DMS153 treated with DMSO at 0.1 percent for 48 hours (cell line): Measurements from ENCODE around the gene PLXNA2.

Experiments used
- DNase-seq: peaks from one replicate; lab custom pipeline; 2025; ENCODE audit not compliant: unreplicated experiment; lab: John Stamatoyannopoulos, UW

PLXNA2 gene

DNA sequence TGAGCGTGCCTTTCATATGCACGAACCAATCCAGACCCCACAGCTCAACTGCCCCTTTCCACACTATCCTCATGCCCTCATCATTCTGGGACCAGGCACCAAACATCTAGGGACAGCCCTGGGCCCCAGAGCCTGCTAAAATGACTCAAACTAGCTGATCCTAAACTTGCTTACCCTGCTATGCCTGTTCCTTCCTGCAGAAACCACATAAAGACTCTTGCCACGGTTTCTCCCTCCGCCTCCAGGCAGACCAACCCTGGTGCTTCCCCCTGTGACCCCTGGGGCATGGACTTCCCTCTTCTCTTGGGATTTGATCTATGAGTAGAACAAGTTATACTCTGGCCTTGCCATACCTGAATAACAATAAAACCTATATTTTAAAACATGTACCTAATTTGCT is 195.3 kb downstream of the PLXNA2 start:
- no peak for DNase-seq

GRCh38 chr1:208047975-208048374 is 196.2 kb downstream of the PLXNA2 start:
- no peak for DNase-seq

GRCh38 chr1:208047476-208047934 is 196.7 kb downstream of the PLXNA2 start:
- no peak for DNase-seq

DNA sequence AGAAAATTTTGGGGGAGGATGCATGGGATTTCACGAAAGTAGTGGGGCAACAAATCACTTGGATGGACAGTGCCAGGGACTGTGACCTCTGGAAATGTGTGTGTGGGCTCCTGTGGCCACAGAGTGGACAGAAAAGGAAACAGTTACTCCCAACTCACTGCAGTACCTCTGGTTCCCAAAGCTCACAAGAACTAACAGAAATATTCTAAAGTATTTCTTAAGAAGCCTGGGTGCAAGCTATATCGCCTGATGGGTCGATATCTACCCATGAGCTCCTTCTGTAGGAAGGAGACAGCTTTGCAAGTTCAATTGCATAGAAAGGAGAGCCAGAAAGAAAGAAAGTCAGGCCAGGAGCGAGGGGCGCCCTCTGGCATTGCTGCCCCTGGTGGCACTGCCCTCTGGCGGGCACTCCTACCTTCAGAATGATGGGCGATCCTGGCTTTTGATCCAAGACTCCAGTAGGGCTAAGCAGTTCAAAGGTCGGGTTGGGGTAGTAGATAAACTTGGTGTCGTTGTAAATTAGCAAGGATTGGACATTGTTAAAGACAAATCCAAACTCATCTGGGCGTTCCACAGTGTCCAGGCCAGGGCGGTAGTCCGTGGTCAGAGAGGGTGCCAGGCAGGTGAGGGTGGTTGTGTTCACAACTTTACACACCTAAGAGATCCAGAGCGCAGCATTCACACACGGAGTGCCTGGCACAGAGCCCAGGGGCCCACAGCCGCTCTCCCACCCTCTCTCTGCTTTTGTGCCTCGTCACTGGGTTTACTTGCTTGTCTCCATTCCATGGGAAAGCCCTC is 198.5 kb downstream of the PLXNA2 start:
- DNase-seq, result no peak

DNA sequence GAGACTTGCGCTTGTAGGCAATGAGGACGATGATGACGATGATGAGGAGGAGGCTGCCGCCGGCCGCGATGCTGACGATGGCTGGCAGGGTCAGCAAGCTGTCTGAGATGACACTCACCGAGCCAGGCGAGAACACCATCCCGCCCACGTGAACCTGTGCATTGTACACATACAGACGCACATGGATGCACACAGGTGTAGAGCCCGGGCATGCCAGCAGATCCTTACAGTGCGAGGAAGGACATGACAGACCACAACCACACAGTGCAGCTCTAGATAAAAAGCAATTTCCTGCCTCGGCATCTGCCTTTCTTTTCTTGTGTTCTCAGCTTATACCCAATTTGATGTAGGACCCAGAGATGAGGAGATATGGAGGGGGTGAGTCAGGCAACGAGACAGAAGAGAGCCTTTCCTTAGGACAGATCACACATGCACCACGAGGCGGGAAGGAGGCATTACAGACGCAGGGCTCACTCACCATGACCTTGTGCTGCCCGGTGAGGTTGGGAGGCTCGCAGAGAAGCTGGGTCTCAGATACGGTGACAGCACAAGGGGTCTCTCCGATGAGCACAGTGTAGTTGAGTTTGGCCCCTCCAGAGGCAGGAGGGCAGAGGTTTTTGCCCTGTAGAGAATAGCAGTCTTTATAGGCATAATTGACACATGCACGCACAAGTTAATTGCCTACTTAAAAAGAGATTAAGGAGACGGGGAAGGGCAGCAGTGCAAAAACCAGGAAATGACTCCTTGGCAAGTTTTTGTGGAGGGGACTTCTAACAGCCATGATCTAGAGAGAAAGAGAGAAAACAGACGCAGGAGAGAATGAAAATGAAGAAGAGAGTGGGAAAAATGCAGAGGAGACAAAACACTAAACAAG is 199.4 kb downstream of the PLXNA2 start:
- DNase-seq, result no peak

DNA sequence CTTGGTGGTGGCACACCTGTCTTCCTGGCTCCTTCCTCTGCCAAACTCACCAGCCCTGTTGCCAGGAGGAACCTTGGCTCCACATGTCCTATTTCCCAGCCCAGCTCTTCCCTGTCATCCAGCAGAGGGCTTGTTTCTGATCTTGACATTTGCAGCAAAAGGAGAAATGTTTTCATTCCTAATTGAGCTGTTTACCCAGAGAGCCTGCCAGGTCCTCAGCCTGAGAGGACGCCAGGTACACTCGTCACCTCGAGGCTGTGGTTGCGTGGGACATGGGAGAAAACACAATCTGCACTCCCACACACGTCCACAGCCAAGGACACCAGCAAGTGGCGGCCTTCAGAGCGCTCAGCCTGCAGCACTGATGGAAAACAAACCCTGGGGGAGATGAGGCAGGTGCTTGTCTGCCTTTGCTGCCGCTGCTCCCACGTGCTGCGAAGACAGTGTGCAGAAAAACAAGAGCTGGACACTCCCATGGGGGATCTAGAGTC is 200.4 kb downstream of the PLXNA2 start:
- DNase-seq, result no peak

- DNase-seq, result no peak
These were observed 201.3 kb downstream of the PLXNA2 start for GRCh38 chr1:208042868-208043267.

- DNase-seq, result no peak
These were observed 202.1 kb downstream of the PLXNA2 start for GRCh38 chr1:208042041-208042615.

GRCh38 chr1:208041505-208041904 is 202.7 kb downstream of the PLXNA2 start:
- DNase-seq, result no peak

GRCh38 chr1:208040821-208041297 is 203.3 kb downstream of the PLXNA2 start:
- no peak for DNase-seq

GRCh38 chr1:208039536-208040332 is 204.4 kb downstream of the PLXNA2 start:
- no peak for DNase-seq

DNA sequence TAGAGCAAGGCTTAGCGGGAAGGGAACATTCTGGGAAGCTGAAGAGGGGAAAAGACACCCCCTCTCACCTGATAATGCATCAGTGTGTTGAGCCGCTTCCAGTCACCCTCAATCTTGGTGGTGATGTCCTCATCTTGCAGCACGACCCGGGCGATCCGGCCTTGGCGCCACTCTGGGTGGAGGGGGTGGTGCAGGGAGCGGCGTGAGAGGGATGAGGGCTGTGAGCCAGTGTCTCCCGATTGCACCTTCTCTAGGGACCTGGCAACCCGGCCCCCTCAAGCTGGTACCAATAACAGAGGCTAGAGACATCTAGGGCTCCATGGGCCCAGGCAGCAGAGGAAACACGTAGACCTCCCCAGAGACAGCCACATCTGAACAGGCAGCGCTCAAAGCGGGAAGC is 205.9 kb downstream of the PLXNA2 start:
- DNase-seq, result no peak

DNA sequence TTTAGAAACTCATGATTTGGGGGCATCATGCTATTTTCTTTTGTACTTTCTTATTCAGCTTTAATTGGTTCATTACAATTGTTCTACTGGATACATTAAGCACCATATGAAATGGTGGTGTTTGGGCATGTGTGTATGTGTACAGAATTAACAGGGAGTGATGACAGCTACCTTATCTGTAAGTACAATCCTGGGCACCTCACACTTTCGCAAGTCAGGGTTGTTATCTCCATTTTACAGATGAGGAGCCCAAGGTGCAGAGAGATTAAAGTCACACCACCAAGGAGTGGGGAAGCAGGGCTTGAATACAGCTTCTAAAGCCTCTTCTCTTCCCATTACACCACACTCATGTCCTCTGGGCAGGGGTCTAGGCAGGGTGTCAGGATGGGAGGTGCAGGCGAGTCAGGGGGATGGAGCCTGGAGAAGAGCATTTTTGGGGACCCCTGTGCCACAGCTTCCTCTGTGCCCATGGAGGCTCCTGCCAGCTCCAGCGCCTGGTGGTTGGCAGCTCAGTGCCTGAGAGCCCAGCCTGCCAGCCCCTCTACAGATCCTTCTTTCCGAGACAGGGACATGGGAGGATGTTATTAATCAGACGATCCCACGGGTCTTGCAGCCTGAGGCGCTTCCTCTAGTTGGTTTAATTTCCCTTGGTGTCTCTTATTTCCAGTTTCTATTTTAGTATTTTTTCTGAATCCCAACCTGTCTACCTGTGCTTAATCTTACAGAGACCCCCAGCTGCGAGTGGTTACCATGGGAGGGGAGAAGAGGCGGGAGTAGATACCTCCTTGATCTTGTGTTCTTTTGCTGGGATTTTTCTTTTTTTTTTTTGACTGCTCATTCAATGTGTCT is 207.0 kb downstream of the PLXNA2 start:
- no peak for DNase-seq

GRCh38 chr1:208036106-208036808 is 207.9 kb downstream of the PLXNA2 start:
- DNase-seq, result no peak

DNA sequence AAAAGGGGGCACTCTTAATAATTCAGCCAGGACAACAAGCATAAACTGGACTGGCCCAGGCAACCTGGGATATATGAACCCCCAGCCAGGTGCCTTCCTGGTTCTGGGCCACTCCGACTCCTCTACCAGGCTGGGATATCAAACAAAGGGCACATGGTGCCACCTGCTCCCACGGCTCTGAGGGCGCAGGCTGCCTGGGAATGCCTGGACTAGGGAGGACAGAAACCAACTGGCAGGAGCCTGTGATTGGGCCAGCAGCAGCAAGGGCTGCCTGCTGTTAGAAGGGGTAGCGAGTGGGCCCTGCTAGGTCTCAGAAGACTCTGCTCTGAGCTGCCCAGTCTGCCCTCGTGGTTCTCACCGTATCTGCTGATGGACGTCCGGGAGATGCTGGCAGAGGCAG is 210.0 kb downstream of the PLXNA2 start:
- no peak for DNase-seq

DNA sequence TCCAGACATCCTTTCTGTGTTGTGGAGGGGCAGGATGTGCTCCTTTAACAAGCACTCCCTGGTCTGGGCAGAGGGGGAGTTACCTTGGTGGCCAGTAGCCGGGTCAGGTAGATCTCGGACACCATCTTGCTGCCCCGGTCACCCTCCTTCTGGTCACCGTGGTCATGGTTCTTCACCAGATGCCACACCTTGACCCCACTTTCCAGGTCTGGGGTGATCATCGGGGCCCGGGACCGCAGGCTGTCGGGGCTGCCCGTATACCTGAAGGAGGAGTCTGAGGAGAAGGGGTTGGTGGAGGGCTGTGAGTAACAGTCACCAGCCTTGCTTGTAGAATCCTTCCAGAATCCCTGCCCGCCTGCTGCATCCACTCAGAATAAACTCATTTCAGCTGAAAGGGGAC is 210.9 kb downstream of the PLXNA2 start:
- DNase-seq, result no peak

DNA sequence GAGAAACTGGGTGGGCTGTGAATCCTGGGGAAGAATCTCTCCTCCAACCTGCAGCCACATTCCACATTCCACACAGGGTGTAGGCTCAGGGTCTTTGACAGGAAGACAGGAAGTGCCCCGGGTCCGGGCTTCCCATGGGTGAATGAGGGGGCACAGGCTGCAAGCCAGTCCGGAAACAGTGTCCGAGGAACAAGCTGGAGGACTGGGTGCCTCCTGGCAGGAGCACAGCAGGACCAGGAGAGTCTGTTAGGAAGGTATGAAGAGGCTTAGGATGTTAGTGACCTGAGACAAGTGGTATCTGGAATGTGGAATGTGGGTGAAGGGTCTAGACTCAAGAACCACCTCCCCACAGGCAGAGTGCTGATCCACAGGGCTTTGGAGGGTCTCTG is 212.3 kb downstream of the PLXNA2 start:
- DNase-seq, result no peak

DNA sequence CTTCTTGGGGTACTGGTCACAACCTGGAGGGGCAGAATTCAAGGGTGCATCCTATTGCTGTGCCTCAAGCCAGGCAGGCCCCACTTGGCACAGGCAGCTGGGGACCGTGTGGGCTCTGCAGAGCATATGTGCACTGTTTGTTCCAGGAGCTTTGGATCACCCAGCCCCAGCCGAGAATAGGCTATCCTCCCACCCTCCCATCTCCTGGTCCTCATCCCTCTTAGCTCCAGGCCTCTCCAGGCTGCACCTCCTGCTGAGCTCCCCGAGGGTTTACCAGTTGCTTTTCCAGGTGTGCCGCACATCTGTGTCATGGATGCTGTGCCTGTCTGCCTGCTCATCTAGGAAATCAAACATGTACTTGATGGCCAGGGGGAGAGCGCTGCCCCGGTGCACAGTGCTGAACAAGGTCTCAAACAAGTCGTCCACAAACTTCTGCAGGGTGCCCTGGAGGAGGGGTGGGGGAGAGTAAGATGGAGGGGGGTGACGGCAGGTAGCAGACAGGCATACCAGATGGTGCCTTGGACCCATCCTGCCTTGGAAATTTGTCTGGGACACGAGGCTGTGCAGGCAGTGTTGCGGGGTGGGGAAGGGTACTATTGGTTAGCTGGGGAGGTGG is 212.8 kb downstream of the PLXNA2 start:
- no peak for DNase-seq
